HepG2 (cell line): ENCODE results near the gene MEIOB. TPM values are rescaled to one million over a fixed set of nuclear protein-coding genes. Genes with fewer than 3 reads are reported as not detected.

Experiments used
- AGO2 ChIP-seq: fragments of 200-400 bp; formaldehyde crosslinking; optimal IDR thresholded peaks from 2 replicates; pipeline ENCODE3; 2017; ENCODE audit warnings: mild to moderate bottlenecking, low read depth, low read length, moderate library complexity
- ATRX ChIP-seq: sonication (generic); formaldehyde crosslinking; IDR thresholded peaks from 2 replicates; pipeline ENCODE4 v1.4.0; 2020; ENCODE audit warnings: missing genetic modification reagents, borderline replicate concordance
- BRCA1 ChIP-seq: sonication (generic); formaldehyde crosslinking; IDR thresholded peaks from 2 replicates; pipeline ENCODE4 v1.4.0; 2020; ENCODE audit warnings: missing genetic modification reagents
- CEBPG ChIP-seq: IDR thresholded peaks from 2 replicates; pipeline ENCODE4 v1.6.1; 2016
- E2F1 ChIP-seq: sonication (generic); formaldehyde crosslinking; IDR thresholded peaks from 2 replicates; pipeline ENCODE4 v1.5.0; 2020; ENCODE audit warnings: missing genetic modification reagents
- EEA1 ChIP-seq: sonication (generic); formaldehyde crosslinking; IDR thresholded peaks from 2 replicates; pipeline ENCODE4 v1.5.1; 2020; ENCODE audit warnings: mild to moderate bottlenecking, missing genetic modification reagents, borderline replicate concordance
- HNRNPK ChIP-seq: fragments of 200-400 bp; formaldehyde crosslinking; IDR thresholded peaks from 2 replicates; pipeline ENCODE4 v1.6.1; 2018; ENCODE audit warnings: low read length, low read depth, moderate library complexity, mild to moderate bottlenecking; ENCODE audit not compliant: poor library complexity, severe bottlenecking
- KAT7 ChIP-seq: IDR thresholded peaks from 2 replicates; pipeline ENCODE4 v1.6.1; 2018; ENCODE audit warnings: borderline replicate concordance, missing compliant biosample characterization
- MAFF ChIP-seq: IDR thresholded peaks from 2 replicates; pipeline ENCODE4 v1.6.1; 2011; ENCODE audit warnings: low read depth, low read length, improper control_type of control experiment
- MIER2 ChIP-seq: IDR thresholded peaks from 2 replicates; pipeline ENCODE4 v1.6.1; 2016; ENCODE audit warnings: missing biosample characterization, missing genetic modification reagents
- NR1H2 ChIP-seq: sonication (generic); formaldehyde crosslinking; IDR thresholded peaks from 2 replicates; pipeline ENCODE4 v1.8.1; 2022; ENCODE audit warnings: low read depth, missing genetic modification reagents, borderline replicate concordance
- REST ChIP-seq, 2 experiments: IDR thresholded peaks; 2 replicates each; pipeline ENCODE4 v1.6.1; 2011 to 2012; ENCODE audit warnings: low read length in 2 of 2, borderline replicate concordance in 1 of 2, low read depth in 1 of 2, mild to moderate bottlenecking in 1 of 2, moderate library complexity in 1 of 2
- TEAD3 ChIP-seq: optimal IDR thresholded peaks from 2 replicates; pipeline ENCODE3; 2016; ENCODE audit warnings: borderline replicate concordance
- XBP1 ChIP-seq: sonication (generic); formaldehyde crosslinking; IDR thresholded peaks from 2 replicates; pipeline ENCODE4 v1.5.0; 2020; ENCODE audit warnings: missing genetic modification reagents
- ZC3H13 ChIP-seq: sonication (generic); formaldehyde crosslinking; IDR thresholded peaks from 2 replicates; pipeline ENCODE4 v1.8.1; 2023; ENCODE audit warnings: mild to moderate bottlenecking, missing genetic modification reagents, moderate library complexity
- ZMYM4 ChIP-seq: sonication (generic); formaldehyde crosslinking; IDR thresholded peaks from 2 replicates; pipeline ENCODE4 v1.8.1; 2023; ENCODE audit warnings: mild to moderate bottlenecking, missing genetic modification reagents
- ZNF138 ChIP-seq: sonication (generic); formaldehyde crosslinking; IDR thresholded peaks from 2 replicates; pipeline ENCODE4 v1.5.0; 2020; ENCODE audit warnings: mild to moderate bottlenecking, low read depth, missing genetic modification reagents
- ZNF230 ChIP-seq: sonication (generic); formaldehyde crosslinking; IDR thresholded peaks from 2 replicates; pipeline ENCODE4 v1.4.0; 2020; ENCODE audit warnings: mild to moderate bottlenecking, missing genetic modification reagents
- ZNF34 ChIP-seq: sonication (generic); formaldehyde crosslinking; IDR thresholded peaks from 2 replicates; pipeline ENCODE4 v1.4.0; 2020; ENCODE audit warnings: mild to moderate bottlenecking, missing genetic modification reagents, borderline replicate concordance
- ZNF441 ChIP-seq: sonication (generic); formaldehyde crosslinking; IDR thresholded peaks from 2 replicates; pipeline ENCODE4 v1.7.0; 2021; ENCODE audit warnings: missing genetic modification reagents, borderline replicate concordance
- ZNF549 ChIP-seq: sonication (generic); formaldehyde crosslinking; IDR thresholded peaks from 2 replicates; pipeline ENCODE4 v1.5.0; 2020; ENCODE audit warnings: missing genetic modification reagents
- ZNF570 ChIP-seq: sonication (generic); formaldehyde crosslinking; IDR thresholded peaks from 2 replicates; pipeline ENCODE4 v1.4.0; 2020; ENCODE audit warnings: mild to moderate bottlenecking, missing genetic modification reagents, borderline replicate concordance
- ZNF660 ChIP-seq: sonication (generic); formaldehyde crosslinking; IDR thresholded peaks from 2 replicates; pipeline ENCODE4 v1.5.1; 2020; ENCODE audit warnings: mild to moderate bottlenecking, low read depth, missing genetic modification reagents, borderline replicate concordance
- ZNF790 ChIP-seq: sonication (generic); formaldehyde crosslinking; IDR thresholded peaks from 2 replicates; pipeline ENCODE4 v1.8.0; 2022; ENCODE audit warnings: missing genetic modification reagents, mild to moderate bottlenecking, borderline replicate concordance
- ZSCAN12 ChIP-seq: sonication (generic); formaldehyde crosslinking; IDR thresholded peaks from 2 replicates; pipeline ENCODE4 v1.9.0; 2021; ENCODE audit warnings: mild to moderate bottlenecking, missing genetic modification reagents
- polyA plus RNA-seq, 8 experiments: library from polyadenylated mRNA; depleted of rRNA in 3 of 8; stranded (reverse) in 7 of 8; unstranded in 1 of 8; fragments of >200 nt; fragmentation: Illumina TruSeq in 4 of 8; extraction: Trizol in 4 of 8; gene quantifications; 2 replicates each; pipeline versions ENCODE4 v1.2.1 to v1.2.3, GENCODE V29; 2011 to 2016; ENCODE audit warnings: low read depth in 4 of 8, missing spikeins in 1 of 8, mixed read lengths in 1 of 8; ENCODE audit not compliant: insufficient read depth in 1 of 8
- total RNA-seq, 5 experiments: library from RNA; depleted of rRNA; stranded (reverse); fragments of >200 nt; fragmentation: Illumina TruSeq; extraction: Trizol; gene quantifications; 2 replicates each; pipeline ENCODE4 v1.2.3, GENCODE V29; 2016; ENCODE audit warnings: low read depth in 1 of 5

Gene MEIOB
- total and polyA plus RNA-seq, 2 of the 13 experiments (the other 11 are each of a cell fraction or from before 2014, with no cell fraction given), result 0.17 TPM; not detected in 1

GRCh38 chr16:1794221-1794871 is 77.6 kb downstream of the MEIOB start (continued):
- TF ChIP-seq ZMYM4 (CRISPR knock-in tag) (no peak; the same call in 1 of the 2 replicates), CEBPG (CRISPR knock-in tag) (no peak), E2F1 (CRISPR knock-in tag) (no peak), ZNF570 (no peak), ZNF549 (CRISPR knock-in tag) (no peak), HNRNPK (no peak), ATRX (no peak), ZC3H13 (CRISPR knock-in tag) (no peak), XBP1 (no peak), ZNF660 (no peak), ZNF790 (CRISPR knock-in tag) (peak; percentile 40; the same call in 1 of the 2 replicates), TEAD3 (CRISPR knock-in tag) (peak; percentile 94), ZSCAN12 (CRISPR knock-in tag) (no peak), REST (IDR thresholded peaks at IDR 0.05; ENCODE audit: borderline replicate concordance in 1 of 2, low read depth in 1 of 2, low read length in 2 of 2) (no peak), ZNF230 (CRISPR knock-in tag) (0 out of 2 replicates have a peak, but pooled peaks have one; percentile 22), KAT7 (CRISPR knock-in tag) (no peak; the same call in 1 of the 2 replicates), EEA1 (CRISPR knock-in tag) (peak; percentile 38; the same call in 1 of the 2 replicates), ZNF34 (CRISPR knock-in tag) (no peak), MAFF (no peak), ZNF441 (peak; percentile 45; the same call in 1 of the 2 replicates), ZNF138 (CRISPR knock-in tag) (no peak), NR1H2 (CRISPR knock-in tag) (0 out of 2 replicates have a peak, but pooled peaks have one; percentile 41), AGO2 (no peak), BRCA1 (no peak), MIER2 (CRISPR knock-in tag) (no peak)
